VCaP (cell line): ENCODE results near the gene AR.
A peak's percentile ranks its signal among the peaks of the same experiment; 100 is the strongest.

ENCODE experiments used
- H3K27ac ChIP-seq: fragments of 450-650 bp; 2 replicates; pipeline ENCODE4 v1.5.1; 2017
- TF ChIP-seq, protein P1 (sequence below): fragments of 450-650 bp; conservative IDR thresholded peaks from 2 replicates; pipeline ENCODE4 v1.5.1; 2017; ENCODE audit warnings: mild to moderate bottlenecking, moderate library complexity

AR gene

DNA sequence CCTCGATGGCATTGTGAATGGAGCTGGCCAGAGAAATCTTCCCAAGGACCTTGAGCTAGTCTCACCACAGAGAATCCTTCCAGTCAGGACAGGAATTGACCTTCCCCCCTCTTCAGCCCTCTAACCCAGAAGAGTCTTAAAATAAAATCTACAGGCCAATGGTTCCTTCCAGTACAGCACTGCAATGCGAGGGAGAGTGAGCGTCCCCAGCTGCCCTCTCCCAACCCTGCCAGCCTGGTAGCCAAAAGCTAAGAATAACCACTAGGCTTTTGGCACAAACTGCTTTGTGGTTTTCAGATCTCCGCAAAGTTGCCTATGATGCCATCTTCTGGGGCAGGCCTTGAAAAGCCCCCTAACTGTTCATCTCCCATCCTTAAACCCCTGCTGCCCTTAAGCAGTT lies 175.1 kb downstream of the AR start:
- TF ChIP-seq, protein P1, sequence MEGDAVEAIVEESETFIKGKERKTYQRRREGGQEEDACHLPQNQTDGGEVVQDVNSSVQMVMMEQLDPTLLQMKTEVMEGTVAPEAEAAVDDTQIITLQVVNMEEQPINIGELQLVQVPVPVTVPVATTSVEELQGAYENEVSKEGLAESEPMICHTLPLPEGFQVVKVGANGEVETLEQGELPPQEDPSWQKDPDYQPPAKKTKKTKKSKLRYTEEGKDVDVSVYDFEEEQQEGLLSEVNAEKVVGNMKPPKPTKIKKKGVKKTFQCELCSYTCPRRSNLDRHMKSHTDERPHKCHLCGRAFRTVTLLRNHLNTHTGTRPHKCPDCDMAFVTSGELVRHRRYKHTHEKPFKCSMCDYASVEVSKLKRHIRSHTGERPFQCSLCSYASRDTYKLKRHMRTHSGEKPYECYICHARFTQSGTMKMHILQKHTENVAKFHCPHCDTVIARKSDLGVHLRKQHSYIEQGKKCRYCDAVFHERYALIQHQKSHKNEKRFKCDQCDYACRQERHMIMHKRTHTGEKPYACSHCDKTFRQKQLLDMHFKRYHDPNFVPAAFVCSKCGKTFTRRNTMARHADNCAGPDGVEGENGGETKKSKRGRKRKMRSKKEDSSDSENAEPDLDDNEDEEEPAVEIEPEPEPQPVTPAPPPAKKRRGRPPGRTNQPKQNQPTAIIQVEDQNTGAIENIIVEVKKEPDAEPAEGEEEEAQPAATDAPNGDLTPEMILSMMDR = no peak
- H3K27ac ChIP-seq = no peak overlapping the region

DNA sequence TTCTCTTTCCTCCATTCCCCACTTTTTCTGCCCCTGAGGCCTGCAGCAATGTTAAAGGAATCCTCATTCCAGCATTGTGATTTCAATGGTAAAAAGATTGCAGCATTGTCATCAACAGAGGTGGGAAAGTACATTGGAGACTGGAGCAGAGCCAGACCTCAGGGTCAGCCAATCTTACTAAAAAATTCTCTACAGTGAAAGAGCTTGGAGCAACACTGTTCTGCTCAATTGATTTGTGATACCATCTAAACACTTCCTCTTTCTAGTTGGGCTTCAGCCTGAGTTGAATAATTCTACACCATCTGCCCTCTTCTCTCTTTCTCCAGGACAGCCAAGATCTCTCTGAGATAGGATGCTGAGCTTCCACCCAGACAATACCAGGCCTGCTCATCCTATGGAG lies 176.5 kb downstream of the AR start:
- TF ChIP-seq, protein P1 = no peak
- no peak overlapping the region for H3K27ac ChIP-seq

DNA sequence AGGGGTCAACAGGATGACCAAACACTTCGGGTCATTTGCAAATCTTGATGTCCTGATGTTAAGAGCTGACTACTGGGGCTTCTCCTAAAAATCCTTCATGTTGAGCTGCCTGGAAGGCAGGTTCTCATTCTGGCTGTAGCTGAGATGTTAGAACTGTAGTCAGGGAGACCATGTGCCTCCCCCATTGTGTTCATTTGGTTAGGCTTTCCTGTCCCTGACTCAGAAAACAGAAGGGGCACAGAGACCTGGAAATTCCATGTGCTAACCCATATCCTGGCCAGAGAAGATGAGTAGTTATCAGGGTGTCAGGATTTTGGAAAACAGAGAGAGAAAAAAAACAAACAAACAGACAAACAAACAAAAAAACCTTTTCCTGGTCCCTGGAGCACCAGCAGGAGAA lies 177.5 kb downstream of the AR start:
- H3K27ac ChIP-seq = peak overlapping the region; percentile 20; the same call in 1 of the 2 replicates
- TF ChIP-seq, protein P1 = no peak

DNA sequence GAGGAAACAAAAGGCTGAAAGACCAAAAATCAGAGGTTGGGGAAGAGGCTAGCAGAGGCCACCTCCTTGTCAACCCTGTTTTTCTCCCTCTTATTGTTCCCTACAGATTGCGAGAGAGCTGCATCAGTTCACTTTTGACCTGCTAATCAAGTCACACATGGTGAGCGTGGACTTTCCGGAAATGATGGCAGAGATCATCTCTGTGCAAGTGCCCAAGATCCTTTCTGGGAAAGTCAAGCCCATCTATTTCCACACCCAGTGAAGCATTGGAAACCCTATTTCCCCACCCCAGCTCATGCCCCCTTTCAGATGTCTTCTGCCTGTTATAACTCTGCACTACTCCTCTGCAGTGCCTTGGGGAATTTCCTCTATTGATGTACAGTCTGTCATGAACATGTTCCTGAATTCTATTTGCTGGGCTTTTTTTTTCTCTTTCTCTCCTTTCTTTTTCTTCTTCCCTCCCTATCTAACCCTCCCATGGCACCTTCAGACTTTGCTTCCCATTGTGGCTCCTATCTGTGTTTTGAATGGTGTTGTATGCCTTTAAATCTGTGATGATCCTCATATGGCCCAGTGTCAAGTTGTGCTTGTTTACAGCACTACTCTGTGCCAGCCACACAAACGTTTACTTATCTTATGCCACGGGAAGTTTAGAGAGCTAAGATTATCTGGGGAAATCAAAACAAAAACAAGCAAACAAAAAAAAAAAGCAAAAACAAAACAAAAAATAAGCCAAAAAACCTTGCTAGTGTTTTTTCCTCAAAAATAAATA lies 179.9 kb downstream of the AR start:
- TF ChIP-seq, protein P1 = no peak
- peak overlapping the region; percentile 20 for H3K27ac ChIP-seq

DNA sequence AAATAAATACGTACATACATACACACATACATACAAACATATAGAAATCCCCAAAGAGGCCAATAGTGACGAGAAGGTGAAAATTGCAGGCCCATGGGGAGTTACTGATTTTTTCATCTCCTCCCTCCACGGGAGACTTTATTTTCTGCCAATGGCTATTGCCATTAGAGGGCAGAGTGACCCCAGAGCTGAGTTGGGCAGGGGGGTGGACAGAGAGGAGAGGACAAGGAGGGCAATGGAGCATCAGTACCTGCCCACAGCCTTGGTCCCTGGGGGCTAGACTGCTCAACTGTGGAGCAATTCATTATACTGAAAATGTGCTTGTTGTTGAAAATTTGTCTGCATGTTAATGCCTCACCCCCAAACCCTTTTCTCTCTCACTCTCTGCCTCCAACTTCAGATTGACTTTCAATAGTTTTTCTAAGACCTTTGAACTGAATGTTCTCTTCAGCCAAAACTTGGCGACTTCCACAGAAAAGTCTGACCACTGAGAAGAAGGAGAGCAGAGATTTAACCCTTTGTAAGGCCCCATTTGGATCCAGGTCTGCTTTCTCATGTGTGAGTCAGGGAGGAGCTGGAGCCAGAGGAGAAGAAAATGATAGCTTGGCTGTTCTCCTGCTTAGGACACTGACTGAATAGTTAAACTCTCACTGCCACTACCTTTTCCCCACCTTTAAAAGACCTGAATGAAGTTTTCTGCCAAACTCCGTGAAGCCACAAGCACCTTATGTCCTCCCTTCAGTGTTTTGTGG lies 180.7 kb downstream of the AR start:
- TF ChIP-seq, protein P1 = no peak

DNA sequence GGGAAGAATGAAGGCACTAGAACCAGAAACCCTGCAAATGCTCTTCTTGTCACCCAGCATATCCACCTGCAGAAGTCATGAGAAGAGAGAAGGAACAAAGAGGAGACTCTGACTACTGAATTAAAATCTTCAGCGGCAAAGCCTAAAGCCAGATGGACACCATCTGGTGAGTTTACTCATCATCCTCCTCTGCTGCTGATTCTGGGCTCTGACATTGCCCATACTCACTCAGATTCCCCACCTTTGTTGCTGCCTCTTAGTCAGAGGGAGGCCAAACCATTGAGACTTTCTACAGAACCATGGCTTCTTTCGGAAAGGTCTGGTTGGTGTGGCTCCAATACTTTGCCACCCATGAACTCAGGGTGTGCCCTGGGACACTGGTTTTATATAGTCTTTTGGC lies 181.7 kb downstream of the AR start:
- H3K27ac ChIP-seq = peak overlapping the region; percentile 20; the same call in 1 of the 2 replicates
- TF ChIP-seq, protein P1 = no peak

More for the DNA sequence above, 180.7 kb downstream of the AR start:
- peak overlapping the region; percentile 20 for H3K27ac ChIP-seq

DNA sequence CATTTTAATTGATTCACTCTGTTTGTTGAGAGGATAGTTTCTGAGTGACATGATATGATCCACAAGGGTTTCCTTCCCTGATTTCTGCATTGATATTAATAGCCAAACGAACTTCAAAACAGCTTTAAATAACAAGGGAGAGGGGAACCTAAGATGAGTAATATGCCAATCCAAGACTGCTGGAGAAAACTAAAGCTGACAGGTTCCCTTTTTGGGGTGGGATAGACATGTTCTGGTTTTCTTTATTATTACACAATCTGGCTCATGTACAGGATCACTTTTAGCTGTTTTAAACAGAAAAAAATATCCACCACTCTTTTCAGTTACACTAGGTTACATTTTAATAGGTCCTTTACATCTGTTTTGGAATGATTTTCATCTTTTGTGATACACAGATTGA lies 182.2 kb downstream of the AR start:
- H3K27ac ChIP-seq = peak overlapping the region; percentile 20; the same call in 1 of the 2 replicates
- TF ChIP-seq, protein P1 = no peak
